H9 (cell line): ENCODE measurements around the gene DCAF4. TPM values are rescaled to one million over a fixed set of nuclear protein-coding genes. Genes with fewer than 3 reads are reported as not detected.

Source experiments
- DNase-seq: peaks from one replicate; pipeline ENCODE4 v3.0.0-alpha.2; 2017
- H2AFZ ChIP-seq: one replicate; pipeline ENCODE4 v1.6.1; 2013; ENCODE audit warnings: mild to moderate bottlenecking, low read length, control low read depth, moderate library complexity
- H2AK5ac ChIP-seq: 2 replicates; pipeline ENCODE4 v1.6.1; 2013; ENCODE audit warnings: low read length, control low read depth, mixed read lengths; ENCODE audit not compliant: insufficient read length
- H2BK120ac ChIP-seq: one replicate; pipeline ENCODE4 v1.6.1; 2013; ENCODE audit warnings: low read depth, mild to moderate bottlenecking, low read length, control low read depth, inconsistent platforms; ENCODE audit not compliant: poor library complexity, severe bottlenecking
- H2BK12ac ChIP-seq: 2 replicates; pipeline ENCODE4 v1.6.1; 2013; ENCODE audit warnings: low read length, control low read depth, mixed read lengths, low read depth; ENCODE audit not compliant: insufficient read length
- H2BK15ac ChIP-seq: 2 replicates; pipeline ENCODE4 v1.6.1; 2013; ENCODE audit warnings: low read depth, low read length, control low read depth
- H2BK20ac ChIP-seq: one replicate; pipeline ENCODE4 v1.6.1; 2013; ENCODE audit warnings: low read depth, mild to moderate bottlenecking, low read length, control low read depth, inconsistent platforms; ENCODE audit not compliant: poor library complexity, severe bottlenecking
- H2BK5ac ChIP-seq: 2 replicates; pipeline ENCODE4 v1.6.1; 2013; ENCODE audit warnings: low read length, control low read depth, mixed read lengths; ENCODE audit not compliant: insufficient read length
- H3K14ac ChIP-seq: 2 replicates; pipeline ENCODE4 v1.6.1; 2013; ENCODE audit warnings: low read length, control low read depth; ENCODE audit not compliant: insufficient read depth
- H3K18ac ChIP-seq: 2 replicates; pipeline ENCODE4 v1.6.1; 2013; ENCODE audit warnings: low read depth, mild to moderate bottlenecking, mixed read lengths, low read length, control low read depth; ENCODE audit not compliant: insufficient read length
- H3K23ac ChIP-seq: 2 replicates; pipeline ENCODE4 v1.6.1; 2013; ENCODE audit warnings: low read length, control low read depth, mixed read lengths, low read depth; ENCODE audit not compliant: insufficient read length
- H3K23me2 ChIP-seq: 2 replicates; pipeline ENCODE4 v1.6.1; 2013; ENCODE audit warnings: low read depth, mild to moderate bottlenecking, mixed read lengths, low read length, control low read depth; ENCODE audit not compliant: insufficient read length, poor library complexity, severe bottlenecking
- H3K27ac ChIP-seq: 2 replicates; pipeline ENCODE4 v1.5.1; 2013; ENCODE audit warnings: low read length, control low read depth, mixed read lengths, low read depth; ENCODE audit not compliant: insufficient read length
- H3K27me3 ChIP-seq: 2 replicates; pipeline ENCODE4 v1.6.1; 2013; ENCODE audit warnings: low read length, control low read depth, inconsistent platforms; ENCODE audit not compliant: insufficient read depth
- H3K4ac ChIP-seq: 2 replicates; pipeline ENCODE4 v1.6.1; 2013; ENCODE audit warnings: low read depth, mild to moderate bottlenecking, control low read depth, inconsistent platforms, low read length, moderate library complexity
- H3K4me1 ChIP-seq: 2 replicates; pipeline ENCODE4 v1.6.1; 2013; ENCODE audit warnings: low read length, control low read depth, inconsistent platforms; ENCODE audit not compliant: insufficient read depth
- H3K4me2 ChIP-seq: 2 replicates; pipeline ENCODE4 v1.6.1; 2013; ENCODE audit warnings: low read length, control low read depth, mixed read lengths; ENCODE audit not compliant: insufficient read length, insufficient read depth
- H3K56ac ChIP-seq: 2 replicates; pipeline ENCODE4 v1.6.1; 2013; ENCODE audit warnings: low read depth, mild to moderate bottlenecking, mixed read lengths, low read length, control low read depth; ENCODE audit not compliant: insufficient read length
- H3K79me1 ChIP-seq: 2 replicates; pipeline ENCODE4 v1.6.1; 2013; ENCODE audit warnings: low read depth, mild to moderate bottlenecking, moderate library complexity, low read length, control low read depth, inconsistent platforms; ENCODE audit not compliant: insufficient read depth, poor library complexity, severe bottlenecking
- H3K79me2 ChIP-seq: 2 replicates; pipeline ENCODE4 v1.6.1; 2013; ENCODE audit warnings: low read length, control low read depth, inconsistent platforms; ENCODE audit not compliant: insufficient read depth
- H3K9ac ChIP-seq: 2 replicates; pipeline ENCODE4 v1.6.1; 2013; ENCODE audit warnings: low read length, control low read depth, mixed read lengths; ENCODE audit not compliant: insufficient read length; ENCODE audit errors: extremely low read depth
- H3K9me3 ChIP-seq: one replicate; pipeline ENCODE4 v1.6.1; 2013; ENCODE audit warnings: low read depth, low read length, inconsistent platforms; ENCODE audit not compliant: control insufficient read depth
- H3T11ph ChIP-seq: one replicate; pipeline ENCODE4 v1.6.1; 2013; ENCODE audit warnings: mild to moderate bottlenecking, low read length, control low read depth, inconsistent platforms
- H4K20me1 ChIP-seq: one replicate; pipeline ENCODE4 v1.6.1; 2013; ENCODE audit not compliant: control insufficient read depth, insufficient read length, insufficient read depth
- H4K5ac ChIP-seq: 2 replicates; pipeline ENCODE4 v1.6.1; 2013; ENCODE audit warnings: low read depth, mild to moderate bottlenecking, mixed read lengths, low read length, control low read depth; ENCODE audit not compliant: insufficient read length
- H4K8ac ChIP-seq: replicated peaks from 2 replicates; pipeline ENCODE4 v1.6.1; 2013; ENCODE audit warnings: low read length, control low read depth, mixed read lengths, low read depth; ENCODE audit not compliant: insufficient read length
- H4K91ac ChIP-seq: 2 replicates; pipeline ENCODE4 v1.6.1; 2013; ENCODE audit warnings: low read depth, mild to moderate bottlenecking, moderate library complexity, mixed read lengths, low read length, control low read depth; ENCODE audit not compliant: insufficient read length
- H3K27ac Mint-ChIP-seq, 3 experiments: 2 replicates in 2 of 3; 3 replicates in 1 of 3; pipeline ENCODE4 v1.8.0; 2020 to 2021; ENCODE audit warnings: mixed read lengths in 3 of 3, mild to moderate bottlenecking in 1 of 3, moderate library complexity in 1 of 3
- H3K27me3 Mint-ChIP-seq: 2 replicates; pipeline ENCODE4 v1.8.0; 2021; ENCODE audit warnings: low read depth, mild to moderate bottlenecking, moderate library complexity, mixed read lengths
- H3K36me3 Mint-ChIP-seq, 3 experiments: 2 replicates in 2 of 3; 3 replicates in 1 of 3; pipeline ENCODE4 v1.8.0; 2020 to 2021; ENCODE audit warnings: low read depth in 3 of 3, mixed read lengths in 3 of 3; ENCODE audit not compliant: insufficient read depth in 1 of 3
- H3K4me1 Mint-ChIP-seq, 2 experiments: 2 replicates each; pipeline ENCODE4 v1.8.0; 2020; ENCODE audit warnings: mixed read lengths in 2 of 2
- H3K4me3 Mint-ChIP-seq, 2 experiments: 2 replicates in 1 of 2; 3 replicates in 1 of 2; pipeline ENCODE4 v1.8.0; 2020 to 2021; ENCODE audit warnings: mild to moderate bottlenecking in 2 of 2, mixed read lengths in 2 of 2, moderate library complexity in 1 of 2
- H3K9me3 Mint-ChIP-seq, 2 experiments: 2 replicates in 1 of 2; 3 replicates in 1 of 2; pipeline ENCODE4 v1.8.0; 2020; ENCODE audit warnings: mild to moderate bottlenecking in 2 of 2, mixed read lengths in 2 of 2, moderate library complexity in 1 of 2
- WGBS: extraction: QIAGEN DNeasy Blood & Tissue Kit; methylation state at CpG from one replicate; pipeline ENCODE4 v1.1.7; 2013; ENCODE audit warnings: missing lambda C conversion rate, low lambda C conversion rate, mixed read lengths; ENCODE audit not compliant: insufficient read length; ENCODE audit errors: extremely low coverage; 5-methylcytosine and 5-hydroxymethylcytosine counted together
- total RNA-seq: library from RNA; stranded (reverse); gene quantifications from 2 replicates; pipeline ENCODE4 v1.2.1, GENCODE V29; 2021
- TF ChIP-seq, protein P1 (sequence below): fragments of 200-600 bp; sonication (generic); conservative IDR thresholded peaks from 3 replicates; pipeline ENCODE4 v1.8.0; 2021; ENCODE audit warnings: antibody characterized with exemption, mild to moderate bottlenecking

Gene DCAF4
- total RNA-seq, 1 experiment from 2014 or later = 32.0 TPM

DNA sequence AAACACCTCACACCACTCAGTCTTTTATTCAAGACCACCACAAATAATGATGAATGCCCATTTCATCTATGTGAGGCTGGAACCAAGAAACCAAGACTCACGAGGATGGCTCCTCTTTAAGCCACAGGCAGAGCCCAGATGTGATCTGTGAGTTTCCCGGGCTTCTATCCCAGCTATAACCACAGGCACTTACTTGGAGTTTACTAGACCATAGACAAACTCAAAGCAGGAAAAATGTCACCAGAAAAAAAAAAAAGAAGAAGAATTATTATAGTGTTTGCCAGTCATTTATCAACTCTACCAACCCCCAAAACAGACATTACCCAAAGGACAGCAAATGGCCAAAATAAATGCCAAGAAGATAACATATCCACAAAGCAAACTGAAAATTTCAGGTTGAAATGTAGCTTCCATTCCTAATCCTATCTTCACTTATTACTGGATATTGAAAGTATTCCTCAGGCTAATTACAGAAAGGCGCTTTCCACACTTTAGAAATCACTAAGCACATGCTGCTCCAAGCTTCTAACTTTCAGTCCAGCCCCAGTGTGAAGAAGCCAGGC lies 56.0 kb downstream of the DCAF4 start:
- H3K9me3 ChIP-seq = no peaks in the 10 kb centered on the region
- no peak overlapping the region for H3K14ac ChIP-seq
- no peak overlapping the region for H3K4ac ChIP-seq
- no peaks in the 10 kb centered on the region for H3K23me2 ChIP-seq
- no peak overlapping the region for H3K27ac ChIP-seq
- H3K56ac ChIP-seq = no peak overlapping the region
- no peak overlapping the region for H3K4me3 Mint-ChIP-seq
- no peak overlapping the region for H3K9ac ChIP-seq
- peaks cover 4 to 31% (median 25%) of the 10 kb centered on the region in 3 experiments; a peak in 6 of 7 replicates for H3K36me3 Mint-ChIP-seq
- no peak overlapping the region for H3K18ac ChIP-seq
- no peak overlapping the region for H2BK20ac ChIP-seq
- no peak overlapping the region for H4K8ac ChIP-seq
- H2BK5ac ChIP-seq = no peak overlapping the region
- no peaks in the 10 kb centered on the region for H3K27me3 Mint-ChIP-seq
- no peak overlapping the region for H4K91ac ChIP-seq
- WGBS = no CpG with 5 or more reads among the region's 3 CpGs
- no peaks in the 10 kb centered on the region for H3K9me3 Mint-ChIP-seq
- H4K5ac ChIP-seq = no peak overlapping the region
- no peak overlapping the region for H2BK15ac ChIP-seq
- DNase-seq = no peak
- TF ChIP-seq, protein P1, sequence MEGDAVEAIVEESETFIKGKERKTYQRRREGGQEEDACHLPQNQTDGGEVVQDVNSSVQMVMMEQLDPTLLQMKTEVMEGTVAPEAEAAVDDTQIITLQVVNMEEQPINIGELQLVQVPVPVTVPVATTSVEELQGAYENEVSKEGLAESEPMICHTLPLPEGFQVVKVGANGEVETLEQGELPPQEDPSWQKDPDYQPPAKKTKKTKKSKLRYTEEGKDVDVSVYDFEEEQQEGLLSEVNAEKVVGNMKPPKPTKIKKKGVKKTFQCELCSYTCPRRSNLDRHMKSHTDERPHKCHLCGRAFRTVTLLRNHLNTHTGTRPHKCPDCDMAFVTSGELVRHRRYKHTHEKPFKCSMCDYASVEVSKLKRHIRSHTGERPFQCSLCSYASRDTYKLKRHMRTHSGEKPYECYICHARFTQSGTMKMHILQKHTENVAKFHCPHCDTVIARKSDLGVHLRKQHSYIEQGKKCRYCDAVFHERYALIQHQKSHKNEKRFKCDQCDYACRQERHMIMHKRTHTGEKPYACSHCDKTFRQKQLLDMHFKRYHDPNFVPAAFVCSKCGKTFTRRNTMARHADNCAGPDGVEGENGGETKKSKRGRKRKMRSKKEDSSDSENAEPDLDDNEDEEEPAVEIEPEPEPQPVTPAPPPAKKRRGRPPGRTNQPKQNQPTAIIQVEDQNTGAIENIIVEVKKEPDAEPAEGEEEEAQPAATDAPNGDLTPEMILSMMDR = no peak
- no peak overlapping the region for H3T11ph ChIP-seq
- no peak overlapping the region for H3K4me2 ChIP-seq
- no peaks in the 10 kb centered on the region for H4K20me1 ChIP-seq
- H2BK120ac ChIP-seq = no peak overlapping the region
- H3K4me1 Mint-ChIP-seq = peaks cover 23 to 31% of the 10 kb centered on the region in 2 experiments
- H2AFZ ChIP-seq = no peak overlapping the region
- peak overlapping the region in 1 of 3 experiments; percentile 46; a peak in 2 of 7 replicates for H3K27ac Mint-ChIP-seq
- H3K4me1 ChIP-seq = peaks cover 9% of the 10 kb centered on the region
- H3K23ac ChIP-seq = no peak overlapping the region
- no peak overlapping the region for H2AK5ac ChIP-seq
- H3K79me2 ChIP-seq = no peaks in the 10 kb centered on the region
- H3K27me3 ChIP-seq = no peaks in the 10 kb centered on the region
- H2BK12ac ChIP-seq = no peak overlapping the region
- H3K79me1 ChIP-seq = no peaks in the 10 kb centered on the region
